Activated CD4-positive, CD25-positive, alpha-beta regulatory T cell treated with anti-CD3 and anti-CD28 coated beads, Interleukin-2, amount 50 U/mL, for 24 hours (primary cell): ENCODE results near the gene DDI2.

Source experiments
- ATAC-seq, 2 donors: fragments of 150-1000 bp; cut with Tn5 transposase; one replicate each; pipeline ENCODE4 v1.10.0; 2021; ENCODE audit warnings: mild to moderate bottlenecking in 1 of 2, moderate library complexity in 1 of 2

DDI2 gene

DNA sequence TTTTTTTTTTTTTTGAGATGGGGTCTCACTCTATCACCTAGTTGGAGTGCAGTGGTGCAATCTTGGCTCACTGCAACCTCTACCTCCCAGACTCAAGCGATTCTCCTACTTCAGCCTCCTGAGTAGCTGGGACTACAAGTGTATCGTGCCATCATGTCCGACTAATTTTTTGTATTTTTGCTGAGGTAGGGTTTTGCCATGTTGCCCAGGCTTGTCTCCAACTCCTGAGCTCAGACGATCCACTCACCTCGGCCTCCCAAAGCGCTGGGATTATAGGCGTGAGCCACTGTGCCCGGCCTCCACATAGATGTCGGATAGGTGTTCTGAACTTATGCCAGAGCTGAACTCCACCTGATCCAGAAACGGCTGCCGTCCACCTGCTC is 87.9 kb downstream of the DDI2 start:
- no peak for ATAC-seq

DNA sequence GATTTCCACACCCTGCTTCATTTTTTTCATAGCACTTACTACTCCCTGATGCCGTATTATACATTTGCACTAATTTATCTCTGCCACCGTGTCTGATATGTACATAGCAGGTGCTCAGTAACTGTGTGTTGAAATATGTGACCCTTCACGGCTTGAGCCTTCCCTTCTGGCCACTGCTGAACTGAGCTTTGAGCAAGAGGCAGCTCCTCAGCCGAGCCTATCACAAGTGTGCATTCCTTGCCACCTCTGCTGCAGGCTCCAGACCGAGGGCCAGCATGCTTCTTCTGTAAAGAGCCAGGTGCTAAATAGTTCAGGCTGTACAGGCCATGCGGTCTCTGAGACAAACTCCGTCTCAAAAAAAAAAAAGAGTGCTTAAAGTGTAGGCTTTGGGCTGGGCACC is 89.5 kb downstream of the DDI2 start:
- no peak for ATAC-seq

DNA sequence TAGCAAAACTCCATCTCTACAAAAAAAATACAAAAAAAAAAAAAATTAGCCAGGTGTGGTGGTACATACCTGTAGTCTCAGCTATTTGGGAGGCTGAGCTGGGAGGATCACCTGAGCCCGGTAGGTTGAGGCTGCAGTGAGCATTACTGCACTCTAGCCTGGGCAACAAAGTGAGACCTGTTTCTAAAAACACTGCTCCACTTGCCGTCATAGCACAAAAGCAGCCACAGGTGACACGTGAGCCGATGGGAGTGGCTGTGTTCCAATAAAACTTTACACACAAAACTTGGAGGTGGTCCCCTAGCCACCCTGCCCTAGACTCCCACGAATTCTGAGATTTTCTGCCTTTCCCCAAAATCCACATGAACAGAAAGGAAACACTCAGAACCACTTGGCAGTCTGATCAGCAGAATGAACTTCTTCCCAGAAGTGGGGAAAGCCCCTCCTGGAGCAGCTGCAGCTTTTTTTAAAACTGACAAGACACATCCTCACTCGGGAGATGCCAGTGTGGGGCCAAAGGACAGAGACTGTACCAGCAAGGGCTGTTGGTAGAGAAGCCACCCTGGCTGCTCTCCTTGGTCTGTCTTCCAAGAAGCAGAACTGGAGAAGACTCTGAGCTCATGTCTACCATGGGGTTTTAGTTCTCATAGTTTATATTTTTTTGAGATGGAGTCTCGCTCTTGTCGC is 90.1 kb downstream of the DDI2 start:
- no peak for ATAC-seq

DNA sequence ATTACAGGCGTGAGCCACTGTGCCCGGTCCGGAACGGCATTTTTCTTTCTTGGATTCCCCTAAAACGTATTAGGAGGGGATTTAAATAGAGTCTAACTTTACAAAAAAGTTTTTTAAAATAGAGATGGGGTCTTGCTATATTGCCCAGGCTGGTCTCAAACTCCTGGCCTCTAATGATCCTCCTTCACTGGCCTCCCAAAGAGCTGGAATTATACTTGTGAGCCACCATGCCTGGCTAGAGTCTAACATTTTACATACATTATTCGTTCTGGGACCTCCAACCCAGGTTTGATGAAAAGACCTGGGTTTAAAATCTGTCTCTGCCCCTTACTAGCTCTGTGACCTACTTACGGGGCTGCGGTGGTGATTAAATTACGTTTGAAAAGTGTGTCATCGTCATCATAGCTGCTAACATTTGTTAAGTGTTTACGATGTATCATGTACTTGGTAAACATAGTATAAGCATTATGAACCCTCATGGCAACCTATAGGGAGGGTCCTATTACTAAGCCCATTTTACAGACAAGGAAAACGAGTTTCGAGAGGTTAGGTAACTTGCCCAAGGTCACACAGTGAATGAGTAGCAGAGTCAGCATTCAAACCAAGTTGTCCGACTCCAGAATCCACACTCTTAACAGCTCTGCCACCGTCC is 91.4 kb downstream of the DDI2 start:
- ATAC-seq: no peak

DNA sequence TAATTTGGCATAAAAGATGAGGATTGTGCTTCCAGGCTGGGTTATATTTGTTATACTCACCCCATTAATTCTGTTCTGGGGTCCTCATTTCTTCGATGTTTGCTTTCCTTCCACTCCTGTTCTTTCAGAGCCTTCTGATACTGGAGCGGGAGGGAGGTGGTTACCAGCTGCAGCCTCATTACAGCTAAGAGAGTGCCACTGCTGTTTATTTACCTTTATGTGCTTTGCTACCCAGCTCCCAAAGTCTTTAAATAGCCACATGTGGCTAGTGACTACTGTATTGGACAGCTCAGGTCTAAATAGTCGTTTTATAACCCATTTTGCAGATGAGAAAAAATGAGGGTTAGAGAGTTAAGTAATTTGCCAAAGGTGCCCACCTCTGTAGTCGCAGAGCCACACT is 92.0 kb downstream of the DDI2 start:
- no peak for ATAC-seq

DNA sequence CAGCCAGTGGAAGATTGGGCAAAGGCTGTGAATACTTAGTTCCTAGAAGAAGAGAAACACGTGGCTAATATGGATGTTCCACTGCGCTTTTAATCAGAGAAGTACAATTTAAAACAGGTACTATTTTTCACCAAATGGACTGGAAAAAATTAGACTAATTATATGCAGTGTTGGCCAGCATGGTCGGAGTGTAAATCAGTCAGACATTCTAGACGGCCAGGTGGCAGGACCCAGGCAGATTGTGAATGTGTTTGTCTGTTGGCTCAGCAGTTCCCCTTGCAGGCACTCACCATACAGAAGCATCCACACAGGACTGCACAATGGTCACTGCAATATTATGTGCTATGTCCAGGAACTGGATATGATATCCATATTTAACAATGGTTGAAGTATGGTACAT is 94.9 kb downstream of the DDI2 start:
- no peak for ATAC-seq

DNA sequence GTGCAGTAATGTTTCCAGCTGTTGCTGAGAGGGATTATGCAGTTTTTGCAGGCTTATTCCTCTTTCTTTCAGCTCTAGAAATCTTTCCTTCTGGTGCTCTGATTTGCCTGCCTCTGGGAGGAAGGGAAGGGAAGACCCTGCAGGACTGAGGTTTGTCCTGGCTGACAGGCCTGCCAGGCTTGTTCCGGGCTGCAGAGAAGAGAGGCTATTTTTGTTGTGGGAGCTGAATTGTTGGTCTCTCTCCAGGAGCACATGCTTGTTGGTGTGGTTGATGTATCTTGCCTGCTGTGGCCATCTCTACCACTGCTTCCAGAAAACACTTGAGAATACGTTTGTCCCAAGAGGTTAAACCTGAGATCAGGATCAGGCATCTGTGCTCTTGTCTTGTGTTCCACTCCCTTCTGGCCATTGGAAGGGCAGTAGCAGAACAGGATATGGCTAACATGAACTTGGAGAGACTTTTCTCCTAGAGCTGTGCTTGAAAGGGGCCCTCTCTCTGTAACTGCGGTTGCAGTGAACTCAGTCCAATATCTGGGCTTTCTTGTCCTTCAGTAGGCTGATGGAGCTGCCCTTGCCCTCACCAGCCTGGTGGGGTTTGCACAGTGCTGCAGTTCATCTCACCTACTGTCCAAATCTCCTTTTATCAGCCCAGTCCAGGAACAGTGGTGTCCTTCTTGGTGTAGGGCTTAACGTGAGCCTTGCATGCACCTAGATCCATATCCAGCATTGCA is 97.3 kb downstream of the DDI2 start:
- ATAC-seq: no peak

DNA sequence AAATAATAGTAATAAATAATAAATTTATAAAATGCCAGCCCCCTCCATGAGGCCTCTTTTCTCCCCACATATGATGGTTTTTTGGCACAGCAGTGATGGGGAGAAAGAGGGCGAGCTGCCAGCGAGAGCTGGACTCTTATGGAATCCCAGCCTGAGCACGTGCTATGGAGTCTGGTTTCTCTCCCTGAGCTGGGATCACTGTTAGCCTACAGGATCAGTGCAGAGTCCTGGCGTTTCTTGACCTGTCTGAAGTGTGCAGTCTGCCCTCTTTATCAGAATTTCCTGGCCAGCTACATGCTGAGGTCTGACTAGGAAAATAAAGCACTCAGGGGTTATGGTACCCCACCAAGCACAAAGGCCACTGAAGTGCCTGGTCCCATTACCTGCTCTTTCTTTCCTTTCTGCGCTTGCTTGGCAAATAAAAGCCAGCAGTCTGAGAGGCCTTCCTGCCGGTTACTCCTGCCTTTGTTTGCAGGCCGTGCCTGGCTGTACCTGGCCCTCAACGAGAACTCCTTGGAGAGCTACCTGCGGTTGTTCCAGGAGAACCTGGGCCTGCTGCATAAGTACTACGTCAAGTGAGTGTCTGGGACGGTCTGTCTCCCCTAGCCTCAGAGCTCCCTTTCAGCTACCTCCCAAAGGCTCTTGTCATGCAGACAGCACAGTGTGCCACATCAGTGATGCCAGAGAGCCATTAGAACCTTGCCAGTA is 100.3 kb downstream of the DDI2 start:
- ATAC-seq: no peak

DNA sequence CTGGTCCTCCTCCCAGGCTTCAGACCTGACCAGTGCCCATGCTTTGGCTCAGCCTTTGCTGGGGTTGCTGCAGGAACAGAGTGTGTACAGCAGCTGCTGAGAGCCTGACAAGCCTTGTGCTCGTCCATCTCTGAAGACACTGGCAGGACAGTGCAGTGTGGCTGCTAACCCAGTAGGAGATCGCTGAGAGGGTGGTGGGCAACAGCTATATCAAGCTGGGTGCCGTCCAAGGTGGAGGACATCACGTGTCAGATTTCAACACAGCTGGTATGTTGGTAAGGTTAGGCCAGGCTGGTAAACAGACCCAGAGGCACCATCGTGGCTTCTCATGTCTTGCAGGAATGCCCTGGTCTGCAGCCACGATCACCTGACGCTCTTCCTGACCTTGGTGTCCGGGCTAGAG is 100.9 kb downstream of the DDI2 start:
- ATAC-seq: no peak
